GM21381 (cell line): Measurements from ENCODE around the gene ATAD3B.
"Not testable (repeated sequence)": the region's sequence is repeated elsewhere in the genome, so short reads cannot be mapped to it uniquely, and the experiment has no call there.

Source experiments
- ATAC-seq: cut with Tn5 transposase; IDR thresholded peaks from one replicate; pipeline ENCODE4 v1.9.1; 2021; ENCODE audit warnings: mild to moderate bottlenecking, moderate library complexity; ENCODE audit not compliant: unreplicated experiment

The ATAD3B gene

GRCh38 chr1:1432951-1433803 lies 38.4 kb upstream of the ATAD3B start:
- no peak for ATAC-seq

GRCh38 chr1:1433804-1434130 lies 37.8 kb upstream of the ATAD3B start:
- ATAC-seq: no peak

DNA sequence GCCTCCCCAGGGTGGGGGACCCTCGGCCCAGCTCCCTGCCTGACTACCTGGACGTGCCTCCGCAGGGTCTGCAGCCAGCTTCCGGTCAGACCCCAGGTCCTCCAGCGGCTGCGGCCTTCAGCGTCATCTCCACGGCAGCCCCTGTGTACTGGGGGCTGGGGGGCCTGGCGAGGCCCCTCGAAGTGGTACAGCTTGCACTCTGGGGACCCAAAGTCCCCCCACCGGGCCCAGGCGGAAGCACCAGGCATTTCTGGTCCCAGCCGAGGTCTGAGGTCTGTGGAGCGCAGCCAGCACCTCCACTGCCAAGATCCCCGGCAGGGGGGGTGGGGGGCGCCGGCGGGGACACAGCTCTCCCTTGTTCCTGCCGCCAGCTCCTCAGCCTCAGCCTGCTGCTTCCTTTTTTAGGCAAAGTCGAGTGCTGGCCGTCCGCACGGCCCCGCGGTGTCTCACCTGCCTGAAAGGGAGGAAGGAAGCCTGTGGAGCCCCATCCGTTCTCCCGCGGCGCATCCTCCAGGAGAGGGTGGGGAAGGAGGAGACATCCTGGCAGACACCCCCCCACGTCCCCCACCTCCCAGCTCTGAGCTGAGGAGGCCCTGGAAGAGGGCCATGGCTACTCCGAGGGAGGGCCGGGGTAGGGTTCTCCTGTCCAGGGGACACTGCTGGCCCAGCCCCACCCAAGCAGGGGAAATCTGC lies 37.3 kb upstream of the ATAD3B start:
- ATAC-seq: no peak

DNA sequence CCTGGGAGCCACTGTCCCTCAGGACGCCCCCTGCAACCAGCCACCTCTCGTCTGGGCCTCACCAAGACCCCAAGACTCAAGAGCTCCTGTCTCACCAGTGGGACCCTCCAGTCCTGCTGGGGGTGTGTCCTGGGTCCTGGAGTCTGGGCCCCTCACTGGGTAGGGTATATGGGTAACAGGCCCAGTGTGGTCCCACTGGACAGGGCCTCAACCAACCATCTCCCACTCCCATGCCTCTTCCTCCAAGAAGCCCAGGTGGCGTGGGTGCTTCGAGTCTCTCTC lies 36.8 kb upstream of the ATAD3B start:
- ATAC-seq: no peak

GRCh38 chr1:1435106-1435903 lies 36.3 kb upstream of the ATAD3B start, which contains the start of gene VWA1:
VWA1 (plus strand) TSS chr1:1435690; CDS start chr1:1435749, 59 bp downstream.
- ATAC-seq: no peak

DNA sequence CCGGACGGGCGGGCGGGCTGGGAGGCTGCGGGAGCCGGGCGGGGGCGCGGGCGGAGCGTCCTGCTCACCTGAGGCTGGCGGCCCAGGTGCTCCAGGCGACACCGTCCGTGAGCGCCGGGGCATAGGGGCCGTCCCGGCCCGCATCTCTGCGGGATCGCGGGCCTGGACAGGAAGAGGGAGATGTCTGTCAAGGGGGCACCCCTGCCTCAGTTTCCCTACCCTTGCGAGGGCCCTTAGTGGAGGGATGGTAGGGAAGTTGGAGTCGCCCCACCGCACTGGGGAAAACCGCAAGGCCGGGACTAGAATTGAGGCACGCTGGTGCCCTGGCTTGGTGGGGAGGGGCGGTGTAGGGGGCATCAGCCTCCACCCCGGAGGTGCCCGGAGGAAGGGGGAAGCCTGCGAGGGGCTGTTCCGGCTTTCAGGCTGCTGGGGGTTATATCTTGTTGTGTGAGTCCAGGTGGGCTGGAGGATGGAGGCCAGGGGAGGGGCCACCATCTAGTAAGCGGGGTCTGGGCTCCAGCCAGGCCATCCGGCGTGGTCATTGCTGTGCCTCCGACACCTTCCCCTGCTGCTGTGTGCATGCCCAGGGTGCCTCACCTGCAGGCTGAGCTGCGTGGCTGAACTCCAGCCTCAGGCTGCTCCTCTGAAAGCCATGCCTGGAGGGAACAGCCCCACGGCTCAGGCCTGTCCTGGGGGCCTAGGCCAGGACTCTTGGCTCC lies 35.5 kb upstream of the ATAD3B start:
- ATAC-seq: no peak

DNA sequence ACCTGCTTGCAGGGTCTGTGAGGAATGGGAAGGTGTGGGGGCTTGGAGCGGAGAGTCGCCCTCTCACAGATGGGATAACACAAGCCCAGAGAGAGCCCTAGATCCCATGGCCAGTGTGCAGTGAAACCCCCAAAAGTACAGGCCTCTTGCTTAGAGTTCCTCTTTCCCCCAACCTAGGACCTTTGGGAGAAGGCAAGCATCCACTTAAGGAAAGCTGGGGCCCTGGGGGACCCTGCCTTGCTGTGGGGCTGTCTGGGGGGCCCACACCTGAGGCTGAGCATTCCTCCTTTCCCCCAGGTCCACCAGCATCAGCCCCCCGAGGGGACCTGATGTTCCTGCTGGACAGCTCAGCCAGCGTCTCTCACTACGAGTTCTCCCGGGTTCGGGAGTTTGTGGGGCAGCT lies 34.9 kb upstream of the ATAD3B start:
- ATAC-seq: no peak

GRCh38 chr1:1437033-1437903 lies 34.3 kb upstream of the ATAD3B start:
- no peak for ATAC-seq

DNA sequence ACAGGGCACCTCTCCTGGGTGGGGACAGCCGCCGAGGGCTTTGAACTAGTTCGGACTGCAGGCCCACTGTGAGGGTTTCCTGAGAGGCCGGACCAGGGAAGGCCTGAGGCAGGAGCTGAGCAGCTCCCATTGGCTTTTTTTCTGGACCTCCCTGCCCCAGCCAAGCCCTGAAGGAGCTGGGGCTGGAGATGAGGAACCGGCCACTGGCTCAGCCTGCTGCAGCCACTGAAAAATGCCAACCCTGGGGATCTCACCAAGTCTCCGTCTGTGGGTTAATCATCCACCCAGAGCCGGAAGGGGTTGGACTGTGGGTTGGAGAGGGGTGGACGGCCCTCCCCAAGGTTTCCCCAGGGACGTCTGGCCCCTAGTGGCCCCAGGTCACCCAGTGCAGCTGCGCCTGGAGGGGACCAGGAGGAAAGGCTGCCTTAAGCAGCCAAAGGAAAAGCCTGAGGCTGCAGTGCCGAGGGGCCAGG lies 33.6 kb upstream of the ATAD3B start:
- no peak for ATAC-seq

GRCh38 chr1:1438531-1439381 lies 32.8 kb upstream of the ATAD3B start:
- no peak for ATAC-seq

DNA sequence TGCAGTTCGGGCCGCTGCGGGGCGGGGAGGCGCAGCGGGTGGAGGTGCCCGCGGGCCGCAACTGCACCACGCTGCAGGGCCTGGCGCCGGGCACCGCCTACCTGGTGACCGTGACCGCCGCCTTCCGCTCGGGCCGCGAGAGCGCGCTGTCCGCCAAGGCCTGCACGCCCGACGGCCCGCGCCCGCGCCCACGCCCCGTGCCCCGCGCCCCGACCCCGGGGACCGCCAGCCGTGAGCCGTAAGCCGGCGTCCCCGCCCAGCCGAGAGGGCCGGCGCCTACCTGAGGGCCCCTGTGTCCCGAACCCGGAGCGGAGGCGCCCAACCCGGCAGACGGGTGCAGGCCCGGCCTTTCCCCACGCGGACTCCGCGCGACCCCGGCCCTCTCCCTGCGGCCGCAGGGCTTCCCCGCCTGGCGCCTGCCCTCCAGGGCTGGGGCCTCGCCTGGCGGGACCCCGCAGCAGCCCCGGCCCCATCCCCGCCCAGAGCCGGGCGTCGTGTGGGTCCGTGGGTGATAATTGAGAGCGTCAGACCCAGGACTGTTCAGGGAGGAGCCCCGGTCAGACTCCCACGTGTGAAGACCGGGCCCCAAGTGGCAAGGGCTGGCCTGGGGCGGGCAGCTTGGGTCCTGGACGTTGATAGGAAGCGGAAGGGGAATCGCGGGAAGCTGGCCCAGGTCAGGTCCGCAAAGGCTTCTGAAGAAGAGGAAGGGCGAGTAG lies 31.9 kb upstream of the ATAD3B start:
- no peak for ATAC-seq

DNA sequence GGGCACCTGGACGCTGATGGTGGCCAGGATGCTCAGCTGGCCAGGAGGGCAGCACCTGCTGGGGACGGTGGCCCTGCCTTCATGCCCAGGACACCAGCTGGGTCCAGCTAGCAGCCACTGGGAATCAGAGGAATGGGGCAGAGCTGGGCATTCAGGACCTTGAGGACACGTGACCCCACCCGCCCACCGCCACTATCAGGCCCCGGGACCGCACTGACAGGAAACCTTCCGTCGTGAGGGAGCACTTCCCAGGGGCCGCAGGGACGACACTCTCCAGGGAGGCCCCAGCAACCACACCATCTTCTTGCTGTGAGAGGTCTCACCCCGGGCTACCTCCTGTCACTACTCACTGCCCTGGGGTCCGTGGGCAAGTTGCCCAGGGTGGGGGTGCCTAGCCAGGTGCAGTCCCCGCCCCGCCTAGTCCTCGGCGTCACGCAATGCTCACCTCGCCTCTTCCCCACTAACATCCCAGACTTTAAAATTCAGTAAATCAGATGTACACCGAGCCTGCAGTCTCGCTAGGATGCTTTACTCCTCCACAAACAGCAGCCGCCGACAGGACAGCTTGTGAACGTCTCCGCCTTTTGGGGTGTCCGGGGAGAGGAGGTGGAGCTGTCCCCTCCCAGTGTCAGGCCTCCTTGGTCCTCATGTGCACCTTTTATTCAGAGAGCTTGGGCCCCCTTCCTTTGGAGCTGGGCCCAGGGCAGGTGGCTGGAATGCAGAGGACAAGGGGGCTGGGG lies 31.1 kb upstream of the ATAD3B start:
- no peak for ATAC-seq

DNA sequence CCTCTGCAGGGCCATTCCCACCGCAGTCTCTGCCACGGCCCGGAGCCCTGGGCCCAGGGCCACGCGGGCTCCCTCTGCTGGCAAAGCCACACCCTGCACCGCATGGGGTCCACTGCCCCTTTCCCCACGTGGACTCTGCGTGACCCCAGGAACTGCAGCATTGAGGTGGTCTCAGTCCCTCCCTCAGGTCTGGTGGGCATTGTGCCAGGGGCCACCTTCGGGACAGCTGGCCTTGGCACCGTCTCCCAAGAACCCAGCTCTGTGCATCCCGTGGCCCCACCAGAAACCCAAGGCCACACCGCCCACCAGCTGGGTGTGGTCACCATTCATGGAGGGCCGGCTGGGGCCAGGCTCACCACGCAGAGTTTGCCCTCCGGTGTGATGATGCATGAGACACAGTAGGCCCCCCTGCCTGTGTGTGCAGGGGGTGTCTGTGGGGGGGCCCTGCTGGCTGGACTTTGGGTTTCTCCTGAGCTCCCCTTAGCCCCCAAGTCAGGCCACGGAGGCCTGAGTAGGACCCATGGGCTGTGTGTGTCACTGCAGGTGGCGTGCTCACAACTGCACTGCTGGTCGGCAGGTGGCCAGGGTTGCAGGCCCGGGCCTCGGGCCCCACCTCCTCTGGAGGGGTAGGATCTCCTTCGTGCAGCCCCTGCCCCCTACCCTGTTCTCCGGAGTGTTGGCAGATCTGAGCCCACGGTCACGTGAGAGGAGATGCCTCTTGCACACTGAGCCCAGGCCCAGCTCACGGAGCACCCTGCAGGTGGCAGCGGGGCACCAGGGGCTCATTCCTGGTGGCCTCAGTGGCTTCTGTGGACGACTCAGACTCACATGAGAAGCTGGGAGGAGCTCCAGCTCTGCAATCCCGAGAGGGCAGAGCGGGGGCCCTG lies 30.3 kb upstream of the ATAD3B start:
- ATAC-seq: no peak

DNA sequence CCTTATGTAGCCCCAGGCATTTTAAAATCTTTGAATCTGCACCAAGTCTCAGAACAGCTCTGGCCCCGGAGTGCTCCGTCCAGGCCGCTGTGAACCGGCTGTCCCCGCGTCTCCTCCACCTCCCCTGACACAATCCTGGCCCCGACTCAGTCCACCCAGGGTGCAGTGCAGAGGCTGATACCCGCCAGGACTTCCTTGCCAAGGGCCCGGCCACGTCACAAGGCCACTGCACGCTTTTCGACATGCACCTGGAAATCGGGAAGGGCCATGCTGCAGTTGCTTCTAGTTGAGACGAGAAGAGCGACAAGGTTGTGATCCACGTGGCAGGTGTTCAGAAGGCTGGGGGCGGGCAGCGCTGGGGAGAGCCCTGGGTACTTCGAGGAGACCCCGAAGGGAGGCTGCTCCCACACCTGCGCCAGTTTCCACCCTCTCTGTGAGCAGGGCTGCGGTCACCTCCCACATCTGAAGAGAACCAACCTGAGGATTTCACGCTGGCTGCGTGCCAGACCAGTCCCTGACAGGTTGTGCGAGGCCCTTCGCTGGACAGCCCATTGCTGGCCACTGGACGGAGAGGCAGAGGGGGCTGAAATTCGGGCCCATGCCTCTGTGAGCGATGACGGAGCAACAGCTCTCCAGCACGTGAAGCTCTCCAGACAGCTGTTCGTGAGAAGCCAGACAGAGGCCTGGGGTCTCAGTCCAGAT lies 29.3 kb upstream of the ATAD3B start:
- ATAC-seq: no peak

DNA sequence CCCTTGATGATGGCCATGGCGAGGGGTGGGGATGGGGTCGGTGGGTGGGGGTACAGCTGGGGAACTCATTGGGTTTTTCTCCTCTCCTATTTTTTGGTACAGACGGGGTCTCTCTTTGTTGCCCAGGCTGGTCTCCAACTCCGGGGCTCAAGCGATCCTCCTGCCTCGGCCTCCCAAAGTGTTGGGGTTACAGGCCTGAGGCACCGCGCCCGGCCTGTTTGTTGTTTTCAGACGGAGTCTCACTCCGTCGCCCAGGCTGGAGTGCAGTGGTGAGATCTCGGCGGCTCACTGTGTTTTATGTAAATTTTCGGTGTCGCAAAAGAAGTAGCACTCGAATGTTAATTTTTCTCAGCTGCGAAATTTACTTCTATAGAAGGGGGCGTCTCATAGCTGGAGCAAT lies 24.9 kb upstream of the ATAD3B start:
- ATAC-seq: not testable (repeated sequence)

- no peak for ATAC-seq
Observed at GRCh38 chr1:1449099-1449739, 22.3 kb upstream of the ATAD3B start, which contains the start of gene ATAD3C. ATAD3C (plus strand) TSS chr1:1449689; CDS start chr1:1450684, 995 bp downstream.
